GM18861 (cell line): ENCODE measurements around the gene COL4A2.

Experiments used
- ATAC-seq: cut with Tn5 transposase; IDR thresholded peaks from one replicate; pipeline ENCODE4 v1.9.1; 2021; ENCODE audit not compliant: unreplicated experiment

Gene COL4A2

DNA sequence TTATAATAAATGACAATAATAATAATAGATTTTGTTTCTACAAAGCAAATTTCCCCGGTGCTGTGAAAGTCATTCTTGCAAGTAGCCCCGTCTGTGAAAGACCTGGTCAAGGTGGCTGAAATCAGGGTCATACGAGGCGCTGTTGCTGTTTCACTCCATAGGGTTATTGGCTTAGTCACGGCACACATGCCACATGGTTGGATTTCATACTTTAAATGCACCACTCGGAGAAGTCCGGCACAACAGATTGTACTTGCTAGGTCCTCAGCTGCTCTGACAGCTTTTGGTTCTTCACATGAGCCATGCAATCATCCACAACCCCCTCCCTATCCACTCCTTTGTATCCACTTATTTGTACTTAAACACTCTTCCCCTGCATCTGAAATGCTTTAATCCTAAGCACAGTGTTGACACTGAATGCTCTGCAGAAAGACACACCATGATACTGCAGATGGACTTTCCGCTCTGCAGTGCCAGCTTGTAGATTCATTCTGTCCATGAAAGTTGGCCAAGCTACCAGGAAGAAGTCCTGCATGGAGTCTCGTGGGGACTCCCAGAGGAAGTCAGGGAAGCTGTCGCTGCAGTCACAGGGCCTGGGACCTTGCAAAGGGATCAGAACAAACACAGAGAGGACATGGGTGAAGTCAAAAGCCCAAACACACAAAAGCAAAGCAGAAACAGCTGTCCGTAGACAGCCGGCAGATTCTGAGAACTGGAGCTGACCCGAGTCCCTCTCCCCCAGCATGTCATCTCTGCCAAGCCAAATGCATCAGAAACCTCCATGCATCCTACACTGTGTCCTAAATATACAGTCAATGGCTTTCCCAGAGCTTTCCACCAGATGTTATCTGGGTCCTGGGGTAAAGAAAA is 124.6 kb downstream of the COL4A2 start:
- no peak for ATAC-seq

DNA sequence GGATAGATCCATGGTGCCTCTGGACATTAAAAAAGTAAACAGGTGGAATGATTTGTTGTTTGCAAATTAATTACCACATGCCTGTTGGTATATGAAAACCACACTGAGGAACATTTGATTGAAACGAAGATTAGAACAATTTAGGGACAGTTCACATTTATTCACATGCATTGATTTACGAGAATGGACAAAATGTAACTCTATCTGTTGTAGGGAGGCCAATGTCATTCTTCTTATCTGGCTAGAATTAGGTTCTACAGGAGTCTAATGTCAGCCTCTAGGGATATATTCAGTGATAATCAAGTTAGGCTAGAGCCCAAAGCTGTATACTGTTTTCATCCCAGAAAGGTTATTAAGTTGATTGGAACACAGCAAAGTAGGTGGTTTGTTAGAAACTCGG is 125.4 kb downstream of the COL4A2 start:
- ATAC-seq, result no peak

DNA sequence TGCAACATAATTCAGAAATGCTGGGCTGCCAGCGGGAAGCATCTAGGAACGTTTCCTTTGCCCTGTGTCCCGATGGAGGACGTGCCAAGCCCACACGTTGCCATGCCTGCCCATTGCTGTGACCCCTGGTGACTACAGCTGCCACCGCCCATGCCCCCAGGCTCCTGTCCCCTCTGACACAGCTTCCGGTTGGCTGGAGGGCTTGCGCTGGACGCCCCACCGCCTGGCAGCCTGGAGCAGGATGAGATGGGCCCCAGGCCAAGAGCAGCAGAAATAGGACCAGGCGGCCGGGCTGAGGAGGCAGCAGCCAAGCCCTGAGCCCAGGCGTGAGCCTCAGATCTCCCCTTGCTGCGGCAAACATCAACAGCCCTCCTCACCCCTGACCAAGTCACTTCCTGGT is 125.9 kb downstream of the COL4A2 start:
- no peak for ATAC-seq

DNA sequence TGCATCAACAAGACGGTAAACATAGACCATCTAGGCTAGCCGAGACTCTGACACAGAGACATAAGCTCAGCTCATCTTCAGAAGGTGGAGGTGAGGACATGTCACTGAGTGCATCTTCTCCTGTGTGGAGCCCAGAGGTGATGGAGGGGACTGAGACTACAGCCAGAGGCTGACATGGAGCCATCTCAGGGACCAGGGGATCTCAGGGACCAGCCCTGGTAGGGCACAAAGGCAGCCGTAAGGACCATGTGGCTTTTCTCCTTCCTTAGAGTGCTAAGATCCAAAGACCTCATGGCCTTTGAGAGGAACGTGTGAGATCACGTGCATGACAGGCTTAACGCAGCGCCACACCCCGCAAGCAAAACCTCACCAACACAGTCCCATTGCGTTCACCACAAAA is 127.5 kb downstream of the COL4A2 start:
- no peak for ATAC-seq

DNA sequence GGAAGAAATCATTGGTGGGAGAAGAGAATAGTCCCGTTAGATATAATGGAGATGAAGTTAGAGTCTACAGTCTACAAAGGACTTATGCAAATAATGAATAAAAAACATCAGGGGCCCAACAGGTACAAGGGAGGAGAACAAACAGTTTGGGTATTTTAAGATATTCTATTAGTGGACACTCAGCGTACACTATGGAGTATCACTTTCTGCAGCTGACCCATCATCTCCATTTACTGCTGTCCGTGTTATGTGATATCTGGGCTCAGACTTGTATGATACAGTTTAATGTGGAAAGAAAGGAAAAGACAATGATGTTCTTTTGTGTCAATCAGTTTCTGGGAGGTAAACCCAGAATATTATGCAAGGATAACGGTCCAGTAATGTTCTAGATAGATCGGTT is 128.2 kb downstream of the COL4A2 start:
- ATAC-seq, result no peak

DNA sequence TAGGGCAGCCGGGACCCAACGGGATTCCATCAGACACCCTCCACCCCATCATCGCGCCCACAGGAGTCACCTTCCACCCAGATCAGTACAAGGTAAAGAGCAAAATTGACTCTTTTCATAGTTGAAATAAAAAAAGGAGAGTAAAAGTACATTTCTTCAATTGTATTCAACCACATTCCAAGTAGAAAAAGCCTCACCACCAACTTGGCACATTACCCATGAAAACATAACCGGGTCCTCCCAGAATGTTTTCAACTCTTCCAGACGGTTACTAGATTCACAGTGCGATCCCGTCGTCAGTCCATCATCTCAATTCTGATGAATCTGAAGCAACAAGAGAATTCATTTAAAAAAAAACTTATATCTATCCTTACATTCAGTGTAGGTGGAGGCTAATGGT is 129.2 kb downstream of the COL4A2 start:
- ATAC-seq, result no peak

DNA sequence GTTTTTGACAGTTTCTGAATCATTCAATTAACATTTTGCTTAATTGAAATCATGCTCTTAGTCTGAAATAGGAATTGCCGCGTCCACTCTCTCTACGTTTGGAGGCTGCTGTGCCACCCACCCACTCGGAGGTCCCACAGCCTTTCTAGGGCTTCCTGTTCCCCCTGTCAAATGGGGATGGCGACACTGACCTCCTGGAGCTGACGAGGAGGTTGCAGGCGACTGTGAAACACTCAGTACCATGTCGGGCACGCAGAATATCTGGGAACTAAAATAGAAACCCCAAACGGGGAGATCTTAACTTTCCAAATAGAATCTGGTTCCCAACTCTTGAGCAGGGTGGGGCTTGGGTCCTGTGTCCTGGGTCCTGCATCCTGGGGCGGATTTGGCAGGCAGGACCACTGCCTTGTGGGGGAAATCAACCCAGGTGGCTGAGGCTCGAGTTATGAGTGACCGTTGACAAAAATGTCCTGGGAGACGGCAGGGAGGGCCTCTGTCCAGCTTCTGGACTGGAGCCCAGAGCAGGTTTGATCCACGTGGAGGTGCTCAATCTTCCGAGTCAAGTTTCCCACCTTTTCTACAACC is 129.8 kb downstream of the COL4A2 start:
- ATAC-seq, result no peak

DNA sequence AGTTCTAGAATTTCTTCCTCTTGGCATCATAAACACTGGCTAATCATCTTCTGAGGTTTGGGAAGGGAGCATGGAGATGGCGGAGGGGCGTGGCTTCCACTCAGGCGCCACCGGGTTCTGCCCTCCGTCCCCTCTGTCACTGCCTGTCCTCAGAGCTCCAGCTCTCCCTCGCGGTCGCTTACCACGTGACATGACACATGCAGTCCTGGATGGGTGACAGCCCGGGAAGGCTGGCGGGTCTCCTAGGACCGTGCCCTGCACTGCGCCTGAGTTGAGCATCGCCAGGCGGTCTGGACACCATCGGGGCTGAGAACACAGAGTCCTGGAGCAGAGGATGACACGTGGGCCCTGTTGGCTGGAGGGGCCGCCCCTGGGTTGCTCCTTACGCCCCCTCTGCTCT is 131.1 kb downstream of the COL4A2 start:
- no peak for ATAC-seq

DNA sequence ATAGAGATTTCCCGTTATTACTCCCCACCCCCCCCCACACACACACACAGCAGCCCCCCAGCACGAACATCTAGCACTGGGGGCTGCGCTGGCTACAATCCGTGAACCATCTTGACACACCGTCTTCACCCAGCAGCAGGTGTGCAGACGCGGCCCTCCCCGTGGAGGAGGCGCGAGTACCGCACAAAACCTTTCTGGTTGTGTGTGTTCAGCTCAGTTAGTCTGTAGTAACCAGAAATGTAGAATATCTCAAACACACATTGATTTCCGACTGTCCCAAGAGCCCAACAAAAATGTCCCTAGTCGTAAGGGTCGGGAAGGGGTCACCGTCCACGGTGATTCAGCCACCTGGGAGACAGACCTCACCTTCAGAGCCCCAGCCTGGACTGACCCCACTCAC is 131.7 kb downstream of the COL4A2 start:
- no peak for ATAC-seq

DNA sequence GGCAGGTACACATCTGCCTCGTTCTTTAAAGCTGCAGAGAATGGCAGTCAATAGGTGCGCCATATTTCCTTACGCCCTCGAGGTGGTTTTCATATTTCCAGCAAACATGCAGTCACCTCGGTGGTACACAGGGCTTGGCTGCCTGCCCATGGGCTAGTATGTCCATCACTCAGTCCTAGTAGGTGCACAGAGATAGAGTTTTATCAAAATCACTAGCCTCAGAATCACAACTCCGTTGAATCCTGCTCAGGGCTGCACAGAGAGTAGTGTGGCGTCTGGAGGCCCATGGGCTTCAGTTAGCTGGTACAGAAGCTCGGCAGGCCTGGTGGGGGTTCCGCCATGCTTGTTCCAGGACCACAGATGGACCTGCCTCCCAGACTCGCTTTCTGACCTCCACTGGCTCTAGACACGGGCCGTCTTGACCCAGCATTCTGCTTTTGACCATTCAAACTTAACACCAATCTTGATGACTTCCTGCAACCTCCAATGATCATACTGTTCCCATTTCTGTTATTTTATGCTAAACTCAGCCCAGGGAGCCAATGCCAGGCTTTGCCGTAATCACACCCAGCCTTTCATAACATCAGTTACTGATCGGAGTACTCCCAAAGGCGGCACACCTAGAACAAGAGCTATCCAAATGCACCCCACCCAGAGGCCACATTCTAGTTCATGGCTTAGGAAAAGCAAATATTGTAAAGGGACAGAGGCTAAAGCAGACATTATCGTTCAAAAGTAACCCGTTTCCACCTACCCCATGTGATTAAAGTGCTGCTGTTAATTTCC is 134.1 kb downstream of the COL4A2 start:
- ATAC-seq, result no peak

DNA sequence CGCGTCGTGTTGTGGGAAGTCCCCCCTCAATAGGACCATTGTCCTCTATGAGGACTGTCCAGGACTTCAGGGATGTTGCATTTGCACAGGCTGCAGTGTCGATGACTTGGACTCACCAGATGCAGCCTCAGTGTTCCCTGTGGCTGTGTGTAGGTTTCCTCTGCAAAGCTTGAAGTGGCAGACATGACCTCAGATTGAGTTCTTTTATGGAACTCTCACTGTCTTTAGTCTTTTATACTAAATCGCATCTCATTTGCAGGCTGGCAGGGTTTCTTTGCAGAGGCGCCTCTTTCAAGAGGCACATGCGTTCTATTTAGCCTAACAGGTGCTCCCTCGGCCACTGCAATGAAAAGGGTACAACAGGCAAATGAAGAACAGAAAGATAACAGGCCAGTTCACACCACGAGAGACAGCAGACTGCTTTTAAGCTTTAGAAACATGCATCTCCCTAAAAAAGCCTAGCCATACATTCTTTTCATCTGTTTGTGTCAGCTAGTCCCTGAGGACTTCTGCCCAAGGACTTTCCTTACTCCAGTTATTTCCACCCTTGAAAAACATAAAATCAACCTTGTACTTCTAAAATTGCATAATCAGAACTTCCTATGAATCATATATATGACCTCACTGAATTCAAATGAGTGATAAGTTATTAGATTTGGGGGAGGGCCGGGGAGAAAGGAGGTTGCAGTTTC is 136.0 kb downstream of the COL4A2 start:
- ATAC-seq, result no peak

DNA sequence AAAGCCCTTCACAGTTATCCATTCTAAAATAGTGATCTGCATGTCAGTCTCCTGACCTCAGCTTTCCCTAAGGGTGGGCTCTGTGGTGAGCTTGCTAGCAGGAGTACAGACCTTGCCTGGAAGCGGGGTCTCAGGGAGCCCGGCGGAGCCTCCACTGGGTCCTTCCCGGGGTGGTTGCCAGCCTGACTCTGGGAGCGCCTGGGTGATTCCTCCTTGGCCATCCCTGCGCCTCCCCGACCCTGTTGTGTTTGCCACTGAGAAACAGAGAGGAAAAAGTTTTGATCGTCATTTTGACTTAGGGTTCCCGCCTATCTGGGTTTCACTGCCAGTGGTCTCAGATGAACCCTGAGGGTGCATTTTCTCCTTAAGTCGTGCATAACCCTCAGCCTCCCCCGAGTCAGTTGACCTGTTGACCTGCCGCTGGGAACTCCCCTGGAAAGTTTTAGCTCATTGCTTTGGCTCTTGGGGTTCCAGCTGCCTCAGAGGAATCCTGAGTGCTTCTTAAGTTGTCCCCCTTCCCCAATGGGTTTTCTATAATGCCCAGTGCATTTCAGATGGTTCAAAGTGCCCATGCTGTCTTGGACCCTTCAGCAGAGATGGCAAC is 136.6 kb downstream of the COL4A2 start:
- ATAC-seq, result no peak

DNA sequence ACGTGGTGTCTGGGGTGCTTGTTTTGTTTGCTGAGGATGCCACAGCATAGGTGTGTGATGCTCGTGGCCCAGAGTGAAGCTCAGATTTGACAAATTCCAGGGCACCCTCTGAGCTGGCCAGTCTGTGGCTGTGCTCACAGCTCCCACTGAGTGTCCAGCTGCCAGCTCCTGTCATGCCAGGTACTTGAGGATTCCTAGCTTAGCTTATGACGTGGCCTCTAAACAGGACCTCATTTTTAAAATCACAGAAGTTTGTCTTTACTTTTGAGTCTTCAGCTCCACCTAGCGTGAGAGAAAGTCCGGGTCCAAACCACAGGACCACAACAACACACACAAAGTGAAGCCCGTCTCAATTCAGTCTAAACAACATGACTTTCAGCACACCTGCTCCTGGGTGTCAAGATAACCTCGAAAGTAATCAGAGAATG is 137.2 kb downstream of the COL4A2 start:
- peak; percentile 41 for ATAC-seq

DNA sequence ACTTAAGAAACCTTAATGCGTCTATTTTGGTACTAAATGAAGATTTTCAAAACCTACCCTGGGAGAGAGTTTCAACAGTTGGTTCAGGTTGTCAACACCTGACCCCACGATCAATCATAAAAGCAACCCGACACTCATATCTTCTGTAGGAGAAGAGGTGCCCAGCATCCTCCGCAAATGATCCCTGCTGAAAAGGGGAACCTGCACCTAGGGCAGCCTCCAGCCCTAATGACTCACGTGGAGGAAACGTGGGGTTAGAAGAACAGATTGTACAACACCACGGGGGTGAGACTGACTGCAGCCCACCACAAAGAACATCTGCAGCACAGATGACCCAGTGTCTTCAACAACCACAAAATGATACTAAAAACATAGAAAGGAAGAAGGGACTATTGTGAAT is 138.1 kb downstream of the COL4A2 start:
- peak; percentile 38 for ATAC-seq

DNA sequence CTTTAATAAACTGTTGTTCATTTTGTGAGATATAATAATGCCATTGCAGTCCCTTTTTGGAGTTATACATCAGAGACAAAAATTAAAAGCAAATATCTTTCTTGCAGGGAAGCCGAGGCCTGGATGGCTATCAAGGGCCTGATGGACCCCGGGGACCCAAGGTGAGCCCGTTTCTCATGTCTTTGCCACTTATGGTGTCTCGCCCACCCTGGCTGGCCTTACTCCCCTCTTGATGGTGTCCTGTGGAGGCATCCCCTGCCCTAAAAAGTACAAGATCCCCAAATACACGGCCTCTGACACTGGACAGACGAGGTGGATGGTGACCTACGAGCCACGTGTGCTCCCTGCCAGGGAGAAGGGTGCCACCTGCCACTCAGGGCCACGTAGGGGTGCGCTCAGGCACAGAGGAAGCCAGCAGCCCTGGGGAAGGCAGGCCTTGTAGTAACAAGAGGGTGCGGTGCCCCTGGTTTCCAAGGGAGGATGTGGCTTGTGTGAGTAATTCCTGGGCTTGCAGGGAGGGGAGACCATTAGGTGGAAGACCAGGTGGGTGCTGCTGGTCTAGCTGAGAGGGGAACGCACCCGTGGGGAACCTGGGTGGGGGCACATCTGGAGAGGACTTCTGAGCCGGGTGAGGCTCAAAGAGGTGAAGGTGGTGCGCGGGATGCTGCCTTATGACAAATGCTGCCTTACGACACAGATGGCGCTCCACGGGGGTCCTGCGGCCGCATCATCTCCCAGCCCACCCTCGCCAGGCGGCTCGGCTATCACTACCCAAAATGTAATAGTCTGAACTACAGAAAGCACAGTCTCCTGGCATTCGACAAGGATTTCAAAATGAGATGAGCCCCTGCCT is 138.9 kb downstream of the COL4A2 start:
- no peak for ATAC-seq

DNA sequence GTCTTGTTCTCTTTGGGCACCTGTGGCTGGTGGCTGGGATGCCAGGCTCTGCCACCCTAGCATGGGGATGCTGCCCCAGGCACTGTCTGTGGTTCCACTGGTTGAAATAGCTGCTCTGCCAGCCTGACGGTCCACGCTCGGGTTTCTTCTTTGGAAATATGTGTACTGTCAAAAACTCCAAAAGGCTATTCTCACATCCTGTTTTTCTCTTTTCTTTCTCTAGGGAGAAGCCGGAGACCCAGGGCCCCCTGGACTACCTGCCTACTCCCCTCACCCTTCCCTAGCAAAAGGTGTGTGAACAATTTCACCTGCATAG is 139.4 kb downstream of the COL4A2 start:
- no peak for ATAC-seq

DNA sequence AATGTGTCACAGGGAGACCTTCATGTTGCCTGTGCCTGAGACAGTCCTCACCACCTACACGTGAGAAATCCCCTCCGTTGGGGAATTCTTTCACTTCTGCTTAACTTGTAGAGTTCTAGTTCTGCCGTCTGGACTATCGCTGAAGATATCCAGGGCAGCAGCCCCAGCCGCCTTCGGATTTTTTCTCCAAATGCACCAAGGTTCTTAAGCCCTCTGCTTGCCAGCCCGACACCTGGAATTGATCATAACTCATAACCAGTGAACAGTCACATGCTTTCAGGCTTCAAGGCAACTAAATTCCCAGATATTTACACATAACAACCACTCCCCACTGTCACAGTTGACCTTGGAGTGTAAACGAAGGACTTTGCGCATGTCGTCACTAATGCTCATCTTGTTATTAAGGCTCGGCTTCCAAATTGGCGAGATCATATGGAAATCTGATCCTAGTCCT is 140.0 kb downstream of the COL4A2 start:
- ATAC-seq, result no peak

DNA sequence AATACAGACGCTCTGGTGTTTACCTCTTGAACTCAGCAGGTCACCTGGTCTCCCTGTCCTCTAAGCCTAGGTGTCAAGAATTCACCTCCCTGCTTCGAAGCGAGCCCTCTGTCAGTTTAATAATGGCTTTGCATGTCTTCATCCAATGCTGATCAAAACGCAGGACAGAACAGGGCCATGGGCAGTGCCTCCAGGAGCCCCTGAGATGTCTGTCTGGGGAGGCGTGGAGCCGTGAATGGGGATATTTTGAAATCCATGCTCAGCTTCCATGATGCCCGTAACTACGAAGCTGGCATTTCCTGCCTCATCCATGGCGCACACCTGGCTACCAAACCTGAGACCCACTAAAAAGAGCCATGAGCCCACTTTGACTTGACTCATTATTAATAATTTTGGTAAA is 140.7 kb downstream of the COL4A2 start:
- ATAC-seq, result no peak

DNA sequence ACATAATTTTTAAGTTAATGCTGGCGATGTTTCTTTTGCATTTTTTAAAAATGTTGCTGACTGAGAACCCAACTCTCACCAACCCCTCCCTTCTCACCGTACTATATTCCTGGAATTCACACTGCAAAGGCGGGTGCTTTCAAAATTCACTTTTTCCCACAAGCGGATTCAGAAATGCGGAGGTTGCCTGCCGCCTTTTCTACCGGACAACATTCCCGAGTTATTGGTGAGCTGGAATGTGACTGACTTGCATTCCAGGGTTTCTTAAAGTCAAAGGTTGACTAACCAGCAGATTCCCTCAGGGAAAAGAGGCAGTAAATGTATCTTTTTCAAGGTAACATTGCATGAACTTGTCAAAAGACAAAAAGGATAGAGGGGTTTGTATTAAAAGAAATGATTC is 141.1 kb downstream of the COL4A2 start:
- no peak for ATAC-seq

DNA sequence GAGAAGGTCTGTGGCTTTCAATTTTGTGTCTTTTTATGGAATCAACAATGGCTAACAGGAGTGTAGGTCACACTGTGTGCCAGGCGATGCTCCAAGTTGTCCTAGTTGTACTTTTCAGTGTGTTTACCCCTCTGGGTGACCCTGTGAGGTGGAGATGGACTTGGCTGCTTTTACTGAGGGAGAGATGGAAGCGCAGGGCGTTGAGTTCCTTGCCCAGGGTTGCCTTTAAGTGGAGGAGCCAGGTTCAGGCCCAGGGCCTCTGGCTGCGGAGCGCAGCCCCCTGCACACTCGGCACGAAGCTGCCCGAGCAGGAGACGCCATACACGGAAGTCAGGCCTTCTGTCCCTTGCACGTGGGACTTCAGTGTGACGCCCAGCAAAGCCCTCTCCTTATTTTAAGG is 141.6 kb downstream of the COL4A2 start:
- no peak for ATAC-seq
